Neutrophil (primary cell): ENCODE data around the gene AMZ1.

Experiments used
- H3K27ac ChIP-seq: fragments of 200-600 bp; sonication (generic); 2 replicates; pipeline ENCODE4 v1.5.1; 2016; ENCODE audit warnings: mild to moderate bottlenecking, moderate library complexity
- H3K27me3 ChIP-seq: fragments of 200-600 bp; sonication (generic); 2 replicates; pipeline ENCODE4 v1.6.0; 2016; ENCODE audit warnings: mild to moderate bottlenecking
- H3K36me3 ChIP-seq: fragments of 200-600 bp; sonication (generic); 2 replicates; pipeline ENCODE4 v1.5.1; 2017
- H3K4me1 ChIP-seq, 2 experiments: fragments of 200-600 bp in 1 of 2; sonication (generic) in 1 of 2; 1 replicate in 1 of 2; 2 replicates in 1 of 2; pipeline versions ENCODE4 v1.5.1 to v1.6.1; 2013 to 2016; ENCODE audit warnings: low read depth in 1 of 2, low read length in 1 of 2, mild to moderate bottlenecking in 1 of 2, moderate library complexity in 1 of 2; ENCODE audit not compliant: control insufficient read depth in 1 of 2, insufficient read depth in 1 of 2
- H3K4me3 ChIP-seq, 2 experiments: fragments of 200-600 bp in 1 of 2; sonication (generic) in 1 of 2; 1 replicate in 1 of 2; 2 replicates in 1 of 2; pipeline ENCODE4 v1.5.1; 2013 to 2016; ENCODE audit warnings: low read depth in 1 of 2, low read length in 1 of 2, mild to moderate bottlenecking in 1 of 2, moderate library complexity in 1 of 2
- H3K9me3 ChIP-seq: fragments of 200-600 bp; sonication (generic); 2 replicates; pipeline ENCODE4 v1.5.1; 2016
- TF ChIP-seq, protein P1 (sequence below): fragments of 200-600 bp; sonication (generic); IDR thresholded peaks from 2 replicates; pipeline ENCODE4 v1.5.1; 2016; ENCODE audit warnings: antibody characterized with exemption

The AMZ1 gene

GRCh38 chr7:2716906-2717292 lies 28.9 kb downstream of the AMZ1 start:
- Histone ChIP-seq H3K4me3 (no peak overlapping the region), H3K4me1 (no peaks in the 10 kb centered on the region), H3K27me3 (peaks cover 61% of the 10 kb centered on the region), H3K36me3 (no peaks in the 10 kb centered on the region), H3K27ac (no peak overlapping the region), H3K9me3 (no peaks in the 10 kb centered on the region)
- TF ChIP-seq, protein P1, sequence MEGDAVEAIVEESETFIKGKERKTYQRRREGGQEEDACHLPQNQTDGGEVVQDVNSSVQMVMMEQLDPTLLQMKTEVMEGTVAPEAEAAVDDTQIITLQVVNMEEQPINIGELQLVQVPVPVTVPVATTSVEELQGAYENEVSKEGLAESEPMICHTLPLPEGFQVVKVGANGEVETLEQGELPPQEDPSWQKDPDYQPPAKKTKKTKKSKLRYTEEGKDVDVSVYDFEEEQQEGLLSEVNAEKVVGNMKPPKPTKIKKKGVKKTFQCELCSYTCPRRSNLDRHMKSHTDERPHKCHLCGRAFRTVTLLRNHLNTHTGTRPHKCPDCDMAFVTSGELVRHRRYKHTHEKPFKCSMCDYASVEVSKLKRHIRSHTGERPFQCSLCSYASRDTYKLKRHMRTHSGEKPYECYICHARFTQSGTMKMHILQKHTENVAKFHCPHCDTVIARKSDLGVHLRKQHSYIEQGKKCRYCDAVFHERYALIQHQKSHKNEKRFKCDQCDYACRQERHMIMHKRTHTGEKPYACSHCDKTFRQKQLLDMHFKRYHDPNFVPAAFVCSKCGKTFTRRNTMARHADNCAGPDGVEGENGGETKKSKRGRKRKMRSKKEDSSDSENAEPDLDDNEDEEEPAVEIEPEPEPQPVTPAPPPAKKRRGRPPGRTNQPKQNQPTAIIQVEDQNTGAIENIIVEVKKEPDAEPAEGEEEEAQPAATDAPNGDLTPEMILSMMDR: no peak

- TF ChIP-seq, protein P1: no peak
- H3K4me1 ChIP-seq: no peaks in the 10 kb centered on the region
- no peaks in the 10 kb centered on the region for H3K9me3 ChIP-seq
- H3K27me3 ChIP-seq: peaks cover 58% of the 10 kb centered on the region
- H3K36me3 ChIP-seq: no peaks in the 10 kb centered on the region
- no peak overlapping the region for H3K27ac ChIP-seq
- H3K4me3 ChIP-seq: no peak overlapping the region
Observed at GRCh38 chr7:2717293-2718261, 29.6 kb downstream of the AMZ1 start.

GRCh38 chr7:2718296-2718965 lies 30.4 kb downstream of the AMZ1 start:
- TF ChIP-seq, protein P1: no peak
- Histone ChIP-seq H3K27me3 (peaks cover 53% of the 10 kb centered on the region), H3K9me3 (no peaks in the 10 kb centered on the region), H3K4me3 (no peak overlapping the region), H3K27ac (no peak overlapping the region), H3K36me3 (no peaks in the 10 kb centered on the region), H3K4me1 (no peaks in the 10 kb centered on the region)

GRCh38 chr7:2719007-2719406 lies 31.0 kb downstream of the AMZ1 start:
- peaks cover 48% of the 10 kb centered on the region for H3K27me3 ChIP-seq
- no peaks in the 10 kb centered on the region for H3K4me1 ChIP-seq
- TF ChIP-seq, protein P1: no peak

DNA sequence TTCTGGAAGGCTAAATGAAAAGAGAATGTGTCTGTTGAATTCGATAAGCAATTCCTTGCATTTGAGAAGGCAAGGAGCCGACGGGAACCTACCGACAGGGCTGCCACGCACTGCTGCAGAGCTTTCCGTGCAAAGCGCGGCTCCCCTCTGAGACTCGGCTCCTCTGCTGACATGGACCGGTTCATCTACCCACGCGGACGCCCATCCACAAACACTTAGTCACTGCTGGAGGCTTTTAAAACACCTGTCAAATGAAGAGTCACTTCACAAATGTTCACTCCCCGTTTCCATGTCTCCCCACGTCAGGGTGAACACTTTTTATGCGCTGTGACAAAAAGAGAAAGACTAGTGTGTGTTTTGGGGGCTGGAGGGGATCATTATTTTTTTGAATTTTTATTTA lies 32.0 kb downstream of the AMZ1 start:
- Histone ChIP-seq H3K27me3 (peaks cover 48% of the 10 kb centered on the region), H3K4me1 (no peaks in the 10 kb centered on the region), H3K36me3 (no peaks in the 10 kb centered on the region), H3K9me3 (no peaks in the 10 kb centered on the region), H3K27ac (no peak overlapping the region), H3K4me3 (no peak overlapping the region)
- TF ChIP-seq, protein P1: no peak

More at GRCh38 chr7:2719007-2719406, 31.0 kb downstream of the AMZ1 start:
- H3K27ac ChIP-seq: no peak overlapping the region
- H3K36me3 ChIP-seq: no peaks in the 10 kb centered on the region
- H3K4me3 ChIP-seq: no peak overlapping the region
- H3K9me3 ChIP-seq: no peaks in the 10 kb centered on the region
